Measurements from ENCODE around the gene ENOPH1.

ENOPH1 gene

GRCh38 chr4:82433791-82434190, 3.4 kb downstream of the ENOPH1 start:
- DNase-seq (ENCODE audit: low read depth), result no peak
- no peak for TF ChIP-seq CTCF (IDR thresholded peaks at IDR 0.05; ENCODE audit: low read depth, low read length, missing control alignments)
- in situ Hi-C loops (cut with HindIII; ENCODE audit: low sequenced_read_pairs), result no loop called here
- no peak overlapping the region for H3K4me3 ChIP-seq (ENCODE audit: low read depth, low read length)

- H3K4me3 ChIP-seq (ENCODE audit: low read depth, low read length), result no peak overlapping the region
- no peak for DNase-seq (ENCODE audit: low read depth)
- in situ Hi-C loops (cut with HindIII; ENCODE audit: low sequenced_read_pairs), result no loop called here
- no peak for TF ChIP-seq CTCF (IDR thresholded peaks at IDR 0.05; ENCODE audit: low read depth, low read length, missing control alignments)
These were observed 4.6 kb downstream of the ENOPH1 start for GRCh38 chr4:82434949-82435348.

DNA sequence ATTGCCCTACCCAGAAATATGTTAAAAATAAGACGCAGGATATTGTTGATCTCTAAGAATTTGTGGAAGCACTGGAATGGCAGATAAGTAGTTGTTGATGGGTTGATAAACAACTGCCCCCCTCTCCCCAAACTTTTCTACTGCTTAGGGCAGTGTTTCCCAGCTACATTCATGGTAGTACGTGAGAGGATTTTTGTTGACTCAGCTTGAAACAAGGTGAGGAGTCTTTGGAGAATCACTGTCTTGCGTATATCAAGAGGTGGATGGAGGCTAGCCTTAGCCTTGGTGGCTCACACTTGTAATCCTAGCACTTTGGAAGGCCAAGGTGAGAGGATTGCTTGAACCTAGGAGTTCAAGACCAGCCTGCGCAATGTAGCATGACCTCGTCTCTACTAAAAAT, 5.7 kb downstream of the ENOPH1 start:
- no peak for TF ChIP-seq CTCF (IDR thresholded peaks at IDR 0.05; ENCODE audit: low read depth, low read length, missing control alignments)
- no peak for DNase-seq (ENCODE audit: low read depth)
- in situ Hi-C loops (cut with HindIII; ENCODE audit: low sequenced_read_pairs), result no loop called here
- no peak overlapping the region for H3K4me3 ChIP-seq (ENCODE audit: low read depth, low read length)

DNA sequence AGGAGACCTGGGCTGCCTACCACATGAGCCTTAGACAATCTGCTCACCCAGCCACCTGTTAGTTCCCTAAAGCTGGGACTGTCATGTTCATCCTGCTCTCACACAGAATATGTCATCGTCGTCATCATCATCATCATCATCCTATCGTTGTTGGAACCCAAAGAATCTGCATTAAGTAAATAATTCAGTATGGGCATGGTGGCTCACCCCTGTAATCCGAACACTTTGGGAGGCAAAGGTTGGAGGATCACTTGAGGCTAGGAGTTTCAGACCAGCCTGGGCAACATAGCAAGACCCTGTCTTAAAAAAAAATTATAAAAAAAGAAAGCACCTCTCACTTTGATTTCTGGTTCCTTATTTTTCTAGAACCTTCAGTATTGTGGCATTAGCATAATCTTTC, 6.4 kb downstream of the ENOPH1 start:
- TF ChIP-seq CTCF (IDR thresholded peaks at IDR 0.05; ENCODE audit: low read depth, low read length, missing control alignments), result no peak

GRCh38 chr4:82437285-82438005, 7.1 kb downstream of the ENOPH1 start:
- in situ Hi-C loops (cut with HindIII; ENCODE audit: low sequenced_read_pairs), result no loop called here
- DNase-seq (ENCODE audit: low read depth), result no peak
- no peak for TF ChIP-seq CTCF (IDR thresholded peaks at IDR 0.05; ENCODE audit: low read depth, low read length, missing control alignments)
- no peak overlapping the region for H3K4me3 ChIP-seq (ENCODE audit: low read depth, low read length)

More for the DNA sequence above, 6.4 kb downstream of the ENOPH1 start:
- no peak overlapping the region for H3K4me3 ChIP-seq (ENCODE audit: low read depth, low read length)
- in situ Hi-C loops (cut with HindIII; ENCODE audit: low sequenced_read_pairs), result no loop called here
- DNase-seq (ENCODE audit: low read depth), result no peak

DNA sequence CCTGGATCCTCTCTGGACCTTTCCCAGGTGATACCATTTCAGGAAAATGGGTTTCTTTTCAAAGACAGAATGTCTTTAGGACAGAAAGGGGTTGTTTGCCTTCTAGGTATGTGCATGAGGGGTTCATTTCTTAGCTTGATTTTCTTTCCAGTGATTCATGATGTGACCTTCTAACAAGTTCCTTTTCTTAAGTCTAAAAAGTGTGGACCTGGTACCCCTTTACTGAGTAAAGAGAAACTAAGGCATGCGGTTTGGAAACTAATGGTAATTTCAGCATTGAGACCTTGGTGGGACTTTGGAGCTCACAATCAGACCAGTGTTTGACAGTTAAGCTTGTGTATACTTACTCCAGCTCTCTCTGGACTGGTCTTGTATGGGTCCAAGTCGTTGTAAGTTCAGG, 8.7 kb downstream of the ENOPH1 start:
- in situ Hi-C loops (cut with HindIII; ENCODE audit: low sequenced_read_pairs), result no loop called here
- no peak overlapping the region for H3K4me3 ChIP-seq (ENCODE audit: low read depth, low read length)
- no peak for TF ChIP-seq CTCF (IDR thresholded peaks at IDR 0.05; ENCODE audit: low read depth, low read length, missing control alignments)
- DNase-seq (ENCODE audit: low read depth), result no peak
